Measurements from ENCODE around the gene PSME1.

The PSME1 gene

GRCh38 chr14:24178399-24179178, 42.6 kb downstream of the PSME1 start:
- H3K4me1 ChIP-seq (ENCODE audit: insufficient read depth, low read length, poor library complexity, severe bottlenecking), result no peaks in the 10 kb centered on the region
- H3K9ac ChIP-seq (ENCODE audit: low read depth, low read length, poor library complexity, severe bottlenecking), result no peak overlapping the region
- no peak overlapping the region for H3K4me2 ChIP-seq (ENCODE audit: low read depth, low read length, poor library complexity, severe bottlenecking)
- no peaks in the 10 kb centered on the region for H3K9me2 ChIP-seq (replicated peaks; ENCODE audit: low read depth, low read length)
- H3K79me2 ChIP-seq (ENCODE audit: insufficient read depth, low read length), result no peaks in the 10 kb centered on the region
- no peaks in the 10 kb centered on the region for H3K9me3 ChIP-seq (ENCODE audit: insufficient read depth, low read depth, low read length)
- TF ChIP-seq CTCF (conservative IDR thresholded peaks at IDR 0.05; ENCODE audit: low read length) (no peak), EZH2phosphoT487 (IDR thresholded peaks at IDR 0.05; ENCODE audit: borderline replicate concordance) (no peak)
- H3K36me3 ChIP-seq (ENCODE audit: insufficient read depth, low read length), result peaks cover 7% of the 10 kb centered on the region; the same call in 1 of the 2 replicates
- no peaks in the 10 kb centered on the region for H3F3A ChIP-seq (ENCODE audit: low read depth)
- no peak overlapping the region for H2AFZ ChIP-seq (ENCODE audit: low read length)
- no peaks in the 10 kb centered on the region for H3K27me3 ChIP-seq (ENCODE audit: insufficient read depth, low read length, poor library complexity, severe bottlenecking)
- no peak overlapping the region for H3K4me3 ChIP-seq (ENCODE audit: low read length, poor library complexity, severe bottlenecking)
- H4K20me1 ChIP-seq (ENCODE audit: insufficient read depth, low read length, poor library complexity, severe bottlenecking), result no peaks in the 10 kb centered on the region

- no peak overlapping the region for H2AFZ ChIP-seq (ENCODE audit: low read length)
- no peak overlapping the region for H3K9ac ChIP-seq (ENCODE audit: low read depth, low read length, poor library complexity, severe bottlenecking)
- no peaks in the 10 kb centered on the region for H3F3A ChIP-seq (ENCODE audit: low read depth)
- H3K4me2 ChIP-seq (ENCODE audit: low read depth, low read length, poor library complexity, severe bottlenecking), result no peak overlapping the region
- peaks cover 7% of the 10 kb centered on the region; the same call in 1 of the 2 replicates for H3K36me3 ChIP-seq (ENCODE audit: insufficient read depth, low read length)
- no peaks in the 10 kb centered on the region for H3K27me3 ChIP-seq (ENCODE audit: insufficient read depth, low read length, poor library complexity, severe bottlenecking)
- no peaks in the 10 kb centered on the region for H3K9me2 ChIP-seq (replicated peaks; ENCODE audit: low read depth, low read length)
- H3K79me2 ChIP-seq (ENCODE audit: insufficient read depth, low read length), result no peaks in the 10 kb centered on the region
- TF ChIP-seq EZH2phosphoT487 (IDR thresholded peaks at IDR 0.05; ENCODE audit: borderline replicate concordance), result no peak
- no peak for TF ChIP-seq CTCF (conservative IDR thresholded peaks at IDR 0.05; ENCODE audit: low read length)
- no peaks in the 10 kb centered on the region for H4K20me1 ChIP-seq (ENCODE audit: insufficient read depth, low read length, poor library complexity, severe bottlenecking)
- no peaks in the 10 kb centered on the region for H3K4me1 ChIP-seq (ENCODE audit: insufficient read depth, low read length, poor library complexity, severe bottlenecking)
- no peak overlapping the region for H3K4me3 ChIP-seq (ENCODE audit: low read length, poor library complexity, severe bottlenecking)
- H3K9me3 ChIP-seq (ENCODE audit: insufficient read depth, low read depth, low read length), result no peaks in the 10 kb centered on the region
Measured at GRCh38 chr14:24179294-24179960, 43.4 kb downstream of the PSME1 start.

- no peaks in the 10 kb centered on the region for H3K79me2 ChIP-seq (ENCODE audit: insufficient read depth, low read length)
- no peaks in the 10 kb centered on the region for H3K9me3 ChIP-seq (ENCODE audit: insufficient read depth, low read depth, low read length)
- H4K20me1 ChIP-seq (ENCODE audit: insufficient read depth, low read length, poor library complexity, severe bottlenecking), result no peaks in the 10 kb centered on the region
- H3K4me2 ChIP-seq (ENCODE audit: low read depth, low read length, poor library complexity, severe bottlenecking), result no peak overlapping the region
- no peaks in the 10 kb centered on the region for H3K9me2 ChIP-seq (replicated peaks; ENCODE audit: low read depth, low read length)
- no peak overlapping the region for H2AFZ ChIP-seq (ENCODE audit: low read length)
- peaks cover 7% of the 10 kb centered on the region; the same call in 1 of the 2 replicates for H3K36me3 ChIP-seq (ENCODE audit: insufficient read depth, low read length)
- H3K27me3 ChIP-seq (ENCODE audit: insufficient read depth, low read length, poor library complexity, severe bottlenecking), result no peaks in the 10 kb centered on the region
- no peak overlapping the region for H3K4me3 ChIP-seq (ENCODE audit: low read length, poor library complexity, severe bottlenecking)
- H3K4me1 ChIP-seq (ENCODE audit: insufficient read depth, low read length, poor library complexity, severe bottlenecking), result no peaks in the 10 kb centered on the region
- H3K9ac ChIP-seq (ENCODE audit: low read depth, low read length, poor library complexity, severe bottlenecking), result no peak overlapping the region
- TF ChIP-seq CTCF (conservative IDR thresholded peaks at IDR 0.05; ENCODE audit: low read length) (no peak), EZH2phosphoT487 (IDR thresholded peaks at IDR 0.05; ENCODE audit: borderline replicate concordance) (no peak)
- no peaks in the 10 kb centered on the region for H3F3A ChIP-seq (ENCODE audit: low read depth)
Measured at GRCh38 chr14:24179961-24180796, 44.2 kb downstream of the PSME1 start.

Data from Loucy (cell line).